Heart right ventricle (tissue), 16 donors: Measurements from ENCODE around the gene PSAP. TPM values are rescaled to one million over a fixed set of nuclear protein-coding genes. Genes with fewer than 3 reads are reported as not detected.

Experiments
- ATAC-seq, 8 donors: fragments of 200-7000 bp; cut with Tn5 transposase; one replicate each; pipeline ENCODE4 v1.9.1; 2020; ENCODE audit warnings: mild to moderate bottlenecking in 8 of 8, moderate library complexity in 8 of 8, moderate number of reproducible peaks in 1 of 8
- DNase-seq, 2 donors: peaks; one replicate each; pipeline ENCODE4 v3.0.0-alpha.2; 2020
- H3K27ac ChIP-seq, 10 donors: fragments of 200-600 bp; sonication (generic) in 2 of 10; one replicate each; pipeline versions ENCODE4 v1.5.0 to v1.8.0; 2020 to 2022; ENCODE audit warnings: mild to moderate bottlenecking in 3 of 10
- H3K27me3 ChIP-seq, 7 donors: fragments of 200-600 bp; one replicate each; pipeline ENCODE4 v1.8.0; 2021 to 2022; ENCODE audit warnings: mild to moderate bottlenecking in 2 of 7
- H3K36me3 ChIP-seq, 9 donors: fragments of 200-600 bp; sonication (generic) in 1 of 9; one replicate each; pipeline versions ENCODE4 v1.5.0 to v1.8.0; 2020 to 2022; ENCODE audit warnings: mild to moderate bottlenecking in 2 of 9
- H3K4me1 ChIP-seq, 9 donors: fragments of 200-600 bp; sonication (generic) in 1 of 9; one replicate each; pipeline versions ENCODE4 v1.5.0 to v1.8.0; 2020 to 2022; ENCODE audit warnings: mild to moderate bottlenecking in 4 of 9
- H3K4me3 ChIP-seq, 10 donors: fragments of 200-600 bp; sonication (generic) in 2 of 10; one replicate each; pipeline versions ENCODE4 v1.5.0 to v1.8.0; 2020 to 2022; ENCODE audit warnings: mild to moderate bottlenecking in 7 of 10, moderate library complexity in 2 of 10
- H3K9me3 ChIP-seq, 11 donors: fragments of 200-600 bp in 10 of 11; sonication (generic) in 2 of 11; one replicate each; pipeline versions ENCODE4 v1.5.0 to v1.8.0; 2013 to 2022; ENCODE audit warnings: mild to moderate bottlenecking in 2 of 11, control low read depth in 1 of 11, moderate library complexity in 1 of 11
- CTCF ChIP-seq, 9 donors: fragments of 200-600 bp; sonication (generic) in 2 of 9; IDR thresholded peaks; one replicate each; pipeline versions ENCODE4 v1.5.0 to v1.8.0; 2021 to 2022; ENCODE audit warnings: antibody characterized with exemption in 9 of 9, mild to moderate bottlenecking in 5 of 9, moderate library complexity in 1 of 9
- WGBS, 2 donors: extraction: QIAGEN DNeasy Blood & Tissue Kit; methylation state at CpG; one replicate each; pipeline ENCODE4 v1.1.7; 2013; ENCODE audit warnings: inconsistent platforms in 1 of 2; 5-methylcytosine and 5-hydroxymethylcytosine counted together
- intact Hi-C, 10 donors: fragments of 100-400 bp; cut with DNase I; formaldehyde crosslinking; loops; one replicate each; pipeline versions ENCODE4 v1.11.1 to v1.14.2; 2022
- polyA plus RNA-seq, 2 donors: library from polyadenylated mRNA; stranded (reverse); fragments of 200-250 nt; gene quantifications; one replicate each; pipeline ENCODE4 v1.2.3, GENCODE V29; 2013
- total RNA-seq, 10 donors: library from RNA; stranded (reverse); fragmentation: NEBNext Ultra II Directional in 3 of 10; extraction: Animal tissue kit (Norgen Biotek cat#: 25700) in 3 of 10; gene quantifications; one replicate each; pipeline versions ENCODE4 v1.2.1 to v1.2.4, GENCODE V29; 2021 to 2023
- donor health status: Arrhythmogenic right ventricular cardiomyopathy.
- donor health status: ischemic (EF 13 %, LVEDD 7.1; RV severe dilation, severe dysfunction).
- donor health status: healthy with polysubstance abuse.
- donor health status: DM: no; HTN: yes; CAD: no.
- donor health status: DM: no; HTN: no; CAD: no.
- donor health status: ischemic (EF 25% LVEDD 6.9; RV normal size, moderate dysfunction).
- donor health status: ischemic (EF 25% LVEDD 5.7; RV mildly dilated, moderate dysfunction).
- donor health status: healthy.
- donor health status: DM: yes; HTN: yes; CAD: no.
- donor health status: Ischemic cardiomyopathy.
- donor health status: ischemic (EF 35%, LVEDD 5.7; RV mildly dilated, moderate dysfunction).
- donor health status: nonischemic (EF 11% LVEDD 7.7; RV severe dilation, severe dysfunction).
- donor health status: DM: yes; HTN: yes; CAD: no.
- donor health status: PGD.
- donor health status: ischemic (EF 29% LVEDD 5.4; RV normal size, mild dysfunction).
- donor health status: nonischemic (EF 23%, LVEDD 6.1; RV moderate dilation, normal function).

Gene PSAP
- total and polyA plus RNA-seq, 12 donors = 443 to 2,078 (median 1,616) TPM

- no peak for TF ChIP-seq CTCF (IDR thresholded peaks at IDR 0.05)
- peaks cover 0 to 20% (median 0%) of the 10 kb centered on the region in 9 donors for H3K36me3 ChIP-seq
- no peak for DNase-seq
- H3K4me3 ChIP-seq = peak overlapping the region in 1 of 10 donors; percentile 8
- no peak for ATAC-seq
- peak overlapping the region in 3 of 10 donors; percentile 37 to 99 (median 51) for H3K27ac ChIP-seq
- no peaks in the 10 kb centered on the region for H3K27me3 ChIP-seq
- no peaks in the 10 kb centered on the region for H3K9me3 ChIP-seq
- H3K4me1 ChIP-seq = peaks cover 14 to 91% (median 79%) of the 10 kb centered on the region in 9 donors
- intact Hi-C loops = no loop called here
- WGBS, 2 donors = 91 to 96% methylated on average over 3 of the region's 3 CpGs
Measured at GRCh38 chr10:71846816-71847215, 4.2 kb downstream of the PSAP start.

GRCh38 chr10:71845410-71846405 lies 5.3 kb downstream of the PSAP start:
- TF ChIP-seq CTCF (IDR thresholded peaks at IDR 0.05) = no peak

GRCh38 chr10:71844695-71845094 lies 6.4 kb downstream of the PSAP start:
- H3K27me3 ChIP-seq = no peaks in the 10 kb centered on the region
- no peak overlapping the region for H3K4me3 ChIP-seq
- intact Hi-C loops = no loop called here
- H3K4me1 ChIP-seq = peaks cover 23 to 100% (median 91%) of the 10 kb centered on the region in 9 donors
- no peaks in the 10 kb centered on the region for H3K9me3 ChIP-seq
- DNase-seq = no peak
- no peak for ATAC-seq
- peaks cover 0 to 22% (median 0%) of the 10 kb centered on the region in 9 donors for H3K36me3 ChIP-seq
- H3K27ac ChIP-seq = peak overlapping the region in 3 of 10 donors; percentile 12 to 99 (median 37)
- 78 to 91% methylated on average over 2 of the region's 2 CpGs for WGBS, 2 donors
- TF ChIP-seq CTCF (IDR thresholded peaks at IDR 0.05) = no peak

More at GRCh38 chr10:71845410-71846405, 5.3 kb downstream of the PSAP start:
- Histone ChIP-seq H3K4me3 (no peak overlapping the region), H3K4me1 (peaks cover 16 to 96% (median 86%) of the 10 kb centered on the region in 9 donors), H3K9me3 (no peaks in the 10 kb centered on the region), H3K27me3 (no peaks in the 10 kb centered on the region), H3K36me3 (peaks cover 0 to 20% (median 0%) of the 10 kb centered on the region in 9 donors), H3K27ac (peak overlapping the region in 6 of 10 donors; percentile 12 to 99 (median 44))
- WGBS, 2 donors = 65 to 68% methylated on average over 11 of the region's 11 CpGs
- intact Hi-C loops = no loop called here
- ATAC-seq (peak in 2 of 8 donors; percentile 31 to 46), DNase-seq (no peak)

GRCh38 chr10:71844084-71844483 lies 7.0 kb downstream of the PSAP start:
- 49 to 52% methylated on average over 2 of the region's 2 CpGs for WGBS, 2 donors
- DNase-seq (no peak), ATAC-seq (no peak)
- TF ChIP-seq CTCF (IDR thresholded peaks at IDR 0.05) = no peak
- peaks cover 0 to 26% (median 0%) of the 10 kb centered on the region in 9 donors for H3K36me3 ChIP-seq
- intact Hi-C loops = no loop called here
- no peaks in the 10 kb centered on the region for H3K9me3 ChIP-seq
- peaks cover 28 to 100% (median 91%) of the 10 kb centered on the region in 9 donors for H3K4me1 ChIP-seq
- H3K27me3 ChIP-seq = no peaks in the 10 kb centered on the region
- H3K27ac ChIP-seq = peak overlapping the region in 5 of 10 donors; percentile 29 to 99 (median 37)
- no peak overlapping the region for H3K4me3 ChIP-seq
